D341Med (cell line): ENCODE data around the gene PITX1.

ENCODE experiments used
- DNase-seq: peaks from one replicate; pipeline ENCODE4 v3.0.0; 2012; ENCODE audit warnings: low spot score

PITX1 gene

GRCh38 chr5:135028791-135029476, 5.1 kb downstream of the PITX1 start:
- DNase-seq: no peak

GRCh38 chr5:135027697-135028615, 6.1 kb downstream of the PITX1 start:
- DNase-seq: no peak

- no peak for DNase-seq
Measured at GRCh38 chr5:135027266-135027696, 6.7 kb downstream of the PITX1 start.

DNA sequence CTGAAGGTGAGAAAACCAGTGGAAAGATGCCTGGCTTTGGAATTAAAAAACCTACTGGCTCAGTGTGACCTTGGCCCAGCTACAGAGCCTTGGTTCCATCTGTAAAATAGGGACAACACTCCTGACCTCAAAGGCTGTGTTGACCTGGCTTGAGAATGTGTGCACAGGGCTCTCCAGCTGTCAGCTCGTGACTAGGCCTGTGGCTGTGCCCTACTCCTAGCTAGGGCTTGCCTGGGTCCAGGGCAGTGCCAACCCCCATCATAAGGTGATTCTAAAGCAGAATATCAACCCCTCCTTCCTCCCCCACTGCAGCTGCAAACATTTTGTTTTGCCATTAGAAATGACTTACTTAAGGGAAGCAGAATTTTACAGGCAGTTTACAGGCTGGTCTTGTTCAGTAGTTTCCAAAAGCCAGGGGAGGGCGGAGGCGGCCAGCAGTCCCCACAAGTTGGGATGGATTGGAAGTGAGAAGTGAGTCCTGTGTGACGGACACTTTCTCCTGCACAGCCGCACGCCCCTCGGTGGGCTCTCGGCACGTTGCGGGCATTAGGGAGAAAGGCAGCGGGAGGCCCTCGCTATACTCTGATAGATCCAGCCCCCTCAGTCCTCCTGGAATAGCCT, 7.3 kb downstream of the PITX1 start:
- DNase-seq: no peak

- DNase-seq: no peak
Measured at GRCh38 chr5:135025730-135026644, 8.0 kb downstream of the PITX1 start.

- no peak for DNase-seq
Measured at GRCh38 chr5:135024956-135025729, 8.9 kb downstream of the PITX1 start.

- DNase-seq: no peak
Measured at GRCh38 chr5:135020111-135020895, 13.7 kb downstream of the PITX1 start.

DNA sequence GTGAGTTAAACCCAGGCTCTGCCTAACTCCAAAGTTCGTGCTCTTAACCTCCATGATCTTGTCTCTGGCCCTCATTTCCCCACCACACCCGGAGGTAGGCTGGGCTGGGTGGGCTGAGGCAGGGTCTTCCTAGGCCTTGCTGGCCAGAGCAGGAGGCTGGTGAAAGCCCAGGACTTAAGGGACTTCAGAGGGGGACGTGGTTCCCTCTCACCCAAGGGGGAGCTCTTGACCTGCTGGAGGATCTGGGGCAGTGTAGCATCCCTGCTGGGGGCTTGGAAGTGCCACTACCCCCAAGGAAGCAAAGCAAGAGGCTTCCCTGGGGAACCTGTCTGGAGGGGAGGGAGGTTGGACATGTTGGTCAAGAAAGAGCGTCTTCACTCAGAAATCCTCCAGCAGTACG, 14.7 kb downstream of the PITX1 start:
- no peak for DNase-seq

DNA sequence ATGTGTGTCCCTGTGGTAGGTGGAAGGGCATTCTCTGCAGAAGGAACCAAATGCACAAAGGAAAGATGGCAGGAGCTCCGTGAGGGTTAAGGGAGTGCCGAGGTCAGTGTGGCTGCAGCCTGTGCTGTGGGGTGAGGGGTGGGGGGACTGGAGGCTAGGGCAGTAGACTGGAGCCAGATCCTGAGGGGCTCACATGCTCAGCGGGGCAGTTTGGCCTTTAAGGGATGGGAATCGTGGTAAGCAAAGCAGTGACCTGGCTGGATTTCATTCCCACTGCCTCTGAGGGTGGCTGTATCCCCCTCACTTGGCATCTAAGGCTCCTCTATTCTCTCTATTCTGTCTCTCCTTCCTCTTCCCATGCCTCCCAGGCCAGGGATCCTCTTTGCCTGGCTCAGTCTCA, 15.6 kb downstream of the PITX1 start:
- DNase-seq: no peak

DNA sequence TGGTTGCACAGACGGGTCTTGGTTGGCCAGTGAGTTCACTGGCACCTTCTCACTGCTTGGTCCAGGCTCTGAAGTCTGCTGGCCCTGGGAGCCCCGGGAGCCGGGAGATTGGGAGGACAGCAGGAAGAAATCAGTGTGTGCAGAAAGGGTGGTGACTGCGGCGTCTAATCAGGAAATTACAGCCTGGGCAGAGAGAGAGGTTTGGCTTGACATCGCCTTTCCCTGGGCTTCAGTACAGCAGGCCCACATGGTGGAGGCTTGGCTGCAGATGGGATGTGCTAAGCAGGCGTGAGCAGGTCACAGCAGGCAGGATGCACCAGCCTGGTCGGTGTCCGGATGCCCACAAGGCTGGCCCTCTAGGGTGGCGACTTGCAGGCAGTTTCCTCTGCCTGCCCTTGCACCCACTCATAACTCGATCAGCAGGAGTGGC, 17.2 kb downstream of the PITX1 start:
- DNase-seq: no peak

DNA sequence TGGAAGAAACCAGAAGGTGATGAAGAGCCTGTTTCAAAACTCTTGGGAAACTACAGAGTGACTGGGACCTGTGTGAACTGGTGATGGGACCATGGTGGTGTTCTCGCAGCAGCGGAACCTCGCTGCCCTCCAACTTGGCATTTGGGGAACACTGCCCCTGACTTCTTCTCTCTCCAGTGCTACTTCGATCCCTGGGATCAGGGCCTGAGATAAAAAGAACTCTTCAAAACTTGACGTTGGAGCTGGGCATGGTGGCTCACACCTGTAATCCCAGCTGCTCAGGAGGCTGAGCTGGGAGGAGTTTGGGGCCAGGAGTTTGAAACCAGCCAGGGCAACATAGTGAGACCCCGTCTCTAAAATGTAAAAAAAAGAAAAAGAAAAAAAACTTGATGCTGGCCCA, 18.1 kb downstream of the PITX1 start:
- no peak for DNase-seq

DNA sequence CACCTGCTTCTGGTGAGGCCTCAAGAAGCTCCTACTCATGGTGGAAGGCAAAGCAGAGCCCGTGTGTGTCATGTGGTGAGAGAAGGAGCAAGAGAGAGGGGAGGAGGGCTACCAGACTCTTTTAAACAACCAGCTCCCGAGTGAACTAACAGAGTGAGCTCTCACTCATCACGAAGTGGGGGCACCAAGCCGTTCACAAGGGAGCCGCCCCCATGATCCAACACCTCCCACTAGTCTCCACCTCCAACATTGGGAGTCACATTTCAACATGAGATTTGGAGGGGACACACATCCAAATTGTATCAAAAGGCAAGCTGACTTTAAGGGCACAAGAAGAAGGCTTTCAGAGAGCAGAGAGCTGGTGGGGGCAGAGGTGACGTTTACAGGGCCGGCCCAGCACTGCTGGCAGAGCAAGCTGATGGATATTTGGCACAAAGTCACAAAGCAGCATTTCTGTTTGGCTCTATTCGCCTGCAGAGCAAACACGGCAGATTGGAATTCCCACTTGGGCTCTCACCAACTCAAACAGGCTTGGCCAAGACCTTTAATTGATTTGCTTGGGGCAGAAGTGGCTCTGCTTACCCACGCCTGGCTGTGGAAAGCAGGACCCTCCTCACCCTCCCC, 20.0 kb downstream of the PITX1 start:
- DNase-seq: peak; percentile 22

GRCh38 chr5:135013445-135013844, 20.6 kb downstream of the PITX1 start:
- peak; percentile 21 for DNase-seq

GRCh38 chr5:135012951-135013391, 21.1 kb downstream of the PITX1 start:
- peak; percentile 26 for DNase-seq

- DNase-seq: peak; percentile 14
Measured at GRCh38 chr5:135012033-135012588, 21.9 kb downstream of the PITX1 start.

DNA sequence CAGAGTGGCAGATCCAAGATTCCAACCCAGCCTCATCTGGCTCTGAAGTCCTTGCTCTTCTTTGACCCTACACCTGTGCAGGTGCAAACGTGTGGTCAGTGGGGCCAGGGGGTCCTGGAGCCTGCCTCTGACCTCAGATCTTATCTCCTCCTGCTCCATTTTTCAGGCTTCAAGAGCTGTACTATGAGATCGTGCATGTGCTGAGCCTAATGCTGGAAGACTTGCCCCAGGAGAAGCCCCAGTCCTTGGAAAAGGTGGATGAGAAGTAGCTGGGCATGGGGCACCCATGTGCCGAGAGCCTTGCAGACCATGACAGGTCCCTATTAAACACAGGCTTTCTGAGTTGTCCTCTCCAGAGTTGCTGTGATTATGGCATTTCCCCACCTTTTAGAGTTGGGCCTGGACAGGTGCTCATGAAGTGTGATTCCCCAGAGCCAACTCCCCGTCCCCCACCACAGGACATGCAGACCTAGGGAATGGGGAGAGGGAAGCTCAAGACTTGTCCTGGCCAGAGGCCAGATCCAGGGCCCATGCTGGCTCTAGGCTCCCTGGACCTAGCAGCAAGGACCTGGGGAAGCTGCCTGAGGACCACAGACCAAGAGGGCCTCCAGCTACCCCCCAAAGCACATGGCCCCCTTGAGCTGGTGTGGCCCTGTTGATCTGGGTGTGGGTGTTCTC, 22.5 kb downstream of the PITX1 start:
- DNase-seq: peak; percentile 14

- DNase-seq: peak; percentile 19
Measured at GRCh38 chr5:135010502-135011354, 23.3 kb downstream of the PITX1 start.
